Stimulated activated CD4-positive, alpha-beta T cell treated with anti-CD3 and anti-CD28 coated beads, Interleukin-2, amount 100 ng/mL, for 48 hours (primary cell): ENCODE results near the gene BRINP2.
"Not testable (repeated sequence)": the region's sequence is repeated elsewhere in the genome, so short reads cannot be mapped to it uniquely, and the experiment has no call there.

Experiments
- DNase-seq, 2 donors: peaks; one replicate each; pipeline ENCODE4 v3.0.0-alpha.2; 2020

BRINP2 gene

DNA sequence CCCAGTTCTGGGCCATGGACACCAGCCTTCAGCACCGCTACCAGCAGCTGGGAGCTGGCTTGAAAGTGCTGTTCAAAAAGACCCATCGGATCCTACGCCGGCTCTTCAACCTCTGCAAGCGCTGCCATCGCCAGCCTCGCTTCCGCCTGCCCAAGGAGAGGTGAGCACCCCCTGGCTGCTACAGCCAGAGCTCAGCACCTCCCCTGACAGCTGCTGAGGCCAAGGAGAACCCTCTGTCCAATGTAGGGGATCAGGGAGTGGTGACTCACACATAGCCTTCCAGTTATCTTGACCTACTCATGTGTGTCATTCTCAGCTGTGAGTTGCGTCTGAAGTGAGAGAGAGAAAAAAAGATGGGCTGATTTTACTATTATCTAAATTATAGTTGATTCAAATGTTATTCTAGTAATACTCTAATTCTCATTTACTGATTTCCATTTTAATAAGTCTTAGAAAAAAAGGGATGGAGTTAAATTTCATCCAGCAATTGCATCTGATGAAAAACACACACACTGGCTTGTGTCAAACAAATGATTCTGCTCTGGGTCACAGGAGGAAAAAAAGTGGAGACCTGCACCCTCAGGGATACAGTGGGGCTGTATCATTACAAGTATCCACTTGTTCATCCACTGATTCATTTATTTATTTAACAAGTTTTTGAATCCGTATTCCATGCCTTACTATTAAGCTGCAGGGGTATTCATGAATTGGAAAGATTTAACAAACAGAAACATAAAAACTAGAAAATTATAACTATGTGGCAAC, 108.0 kb downstream of the BRINP2 start:
- no peak for DNase-seq

DNA sequence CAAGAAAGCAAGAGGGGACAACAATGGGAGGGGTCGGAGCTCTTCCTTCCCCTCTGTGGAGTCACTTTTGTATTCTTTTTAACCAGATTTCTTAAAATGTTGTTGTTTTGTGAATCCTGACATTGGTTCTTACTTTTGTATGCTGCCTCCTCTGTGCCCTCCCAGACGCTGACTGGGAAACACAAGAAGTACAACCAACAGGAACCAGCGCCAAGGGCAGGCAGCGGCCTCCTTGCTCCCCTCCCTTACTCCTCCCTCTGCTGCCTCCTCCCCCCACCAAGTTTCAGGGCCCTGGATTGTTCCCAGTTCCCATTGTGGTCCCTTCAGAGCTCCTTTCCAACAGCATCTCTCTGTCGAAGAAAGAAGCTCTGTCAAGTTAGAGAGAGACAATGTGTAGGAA, 111.1 kb downstream of the BRINP2 start:
- no peak for DNase-seq

GRCh38 chr1:177282976-177283375, 112.2 kb downstream of the BRINP2 start:
- DNase-seq = no peak

DNA sequence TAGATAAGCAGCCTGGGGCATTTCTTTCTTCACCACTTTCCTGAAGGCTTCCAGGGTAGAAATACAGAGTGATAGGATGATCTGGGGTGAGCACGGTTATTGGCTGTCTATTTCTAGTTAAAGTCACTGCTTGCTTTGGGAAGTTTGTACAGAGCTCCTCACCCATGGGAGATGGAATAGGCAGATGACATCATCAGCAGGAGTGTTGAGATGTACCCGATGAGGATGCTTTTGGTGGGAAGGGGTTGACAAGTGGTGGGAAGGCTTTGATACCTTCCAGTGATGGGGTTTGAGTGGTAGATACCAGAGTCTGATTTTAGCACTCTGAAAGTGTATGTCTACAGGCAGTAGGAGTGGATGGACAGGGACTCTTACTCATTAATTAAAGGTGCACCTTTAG, 112.6 kb downstream of the BRINP2 start:
- DNase-seq = no peak

- no peak for DNase-seq
Observed at GRCh38 chr1:177286396-177286795, 115.6 kb downstream of the BRINP2 start.

GRCh38 chr1:177287270-177287669, 116.5 kb downstream of the BRINP2 start:
- no peak for DNase-seq

- no peak for DNase-seq
Observed at GRCh38 chr1:177287994-177288393, 117.2 kb downstream of the BRINP2 start.

DNA sequence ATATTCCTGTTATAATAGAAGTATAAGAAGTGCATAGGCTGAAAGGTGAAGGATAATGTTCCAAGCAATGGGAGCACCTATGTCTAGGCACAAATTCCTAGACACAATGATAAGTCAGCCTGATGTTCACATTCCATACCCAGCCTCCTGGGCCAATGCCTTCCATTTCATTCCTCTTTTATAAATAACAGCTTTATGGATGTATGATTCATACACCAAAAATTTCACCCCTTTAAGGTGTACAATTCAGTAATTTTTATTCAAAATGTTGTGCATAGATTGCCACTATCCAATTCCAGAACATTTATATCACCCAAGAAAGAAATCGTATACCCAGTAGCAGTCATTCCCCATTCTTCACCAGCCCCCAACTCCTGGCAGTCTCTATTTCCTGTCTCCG, 118.8 kb downstream of the BRINP2 start:
- DNase-seq = no peak

GRCh38 chr1:177300431-177300830, 129.7 kb downstream of the BRINP2 start:
- DNase-seq = no peak

GRCh38 chr1:177301425-177302124, 130.8 kb downstream of the BRINP2 start:
- DNase-seq = no peak

- DNase-seq = no peak
Observed at GRCh38 chr1:177302357-177303044, 131.7 kb downstream of the BRINP2 start.

DNA sequence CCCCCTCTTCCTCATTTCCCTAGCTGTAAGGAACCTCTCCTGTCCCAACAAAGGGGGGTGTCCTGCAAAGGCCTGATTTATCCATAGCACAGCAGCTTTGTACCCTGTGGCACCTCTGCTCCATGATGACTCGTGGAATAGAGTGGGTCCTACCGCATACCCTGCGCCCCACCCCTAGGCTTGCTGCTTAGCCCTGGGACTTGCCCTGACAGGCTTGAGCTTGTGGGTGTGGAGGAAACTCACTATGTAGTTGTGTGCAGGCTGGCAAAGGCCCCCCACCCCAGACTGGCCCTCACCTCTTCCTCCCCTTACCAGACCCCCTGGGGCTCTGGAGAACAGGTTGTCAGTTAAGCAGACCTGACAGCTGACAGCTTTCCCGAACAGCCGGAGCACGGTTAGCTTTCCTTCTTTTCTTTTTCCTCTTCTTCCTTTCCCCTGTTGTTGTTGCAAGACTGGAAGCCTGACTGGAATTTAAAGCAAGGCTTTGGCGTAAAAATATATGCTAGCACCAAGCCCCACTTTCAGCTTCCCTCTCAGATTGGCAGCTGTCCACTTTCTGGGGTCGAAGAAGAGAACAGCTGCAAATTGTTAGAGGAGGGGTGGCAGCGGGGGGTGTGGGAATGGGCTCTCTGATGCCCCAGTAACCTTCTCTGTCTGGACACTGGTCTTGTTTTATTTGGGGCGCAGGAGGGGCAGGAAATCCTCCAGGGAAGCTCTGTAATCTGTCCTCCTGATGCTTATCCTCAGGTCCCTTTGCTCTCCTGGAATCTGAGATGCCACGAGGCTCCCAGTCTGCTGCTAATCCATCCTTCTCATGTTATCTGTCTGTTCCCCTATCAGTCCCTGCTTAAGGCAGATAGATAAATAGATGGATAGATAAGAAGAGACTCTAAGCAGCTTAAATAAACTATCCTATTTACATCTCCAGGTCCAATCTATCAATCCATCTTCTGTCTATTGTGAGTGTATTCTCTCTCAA, 134.6 kb downstream of the BRINP2 start:
- DNase-seq = no peak

DNA sequence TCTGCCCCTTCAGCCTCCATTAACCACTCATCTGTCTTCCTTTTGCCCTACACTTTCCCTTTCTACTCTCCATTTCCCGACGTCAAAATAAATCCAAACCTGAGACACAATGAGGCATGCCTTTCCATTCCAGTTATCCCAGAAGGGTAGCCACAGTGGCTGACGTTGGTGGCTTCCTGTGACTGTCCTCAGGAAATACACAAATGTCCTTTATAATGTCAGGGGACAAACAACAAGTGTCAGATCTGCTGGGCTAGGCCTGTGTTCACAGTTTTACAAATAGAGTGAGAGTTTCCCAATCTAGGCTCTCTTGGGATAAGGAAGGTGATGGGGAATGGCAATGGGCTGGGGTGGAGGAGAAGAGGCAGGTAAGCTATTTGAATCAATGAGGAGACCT, 135.3 kb downstream of the BRINP2 start:
- no peak for DNase-seq

GRCh38 chr1:177306981-177307380, 136.2 kb downstream of the BRINP2 start:
- DNase-seq = no peak

DNA sequence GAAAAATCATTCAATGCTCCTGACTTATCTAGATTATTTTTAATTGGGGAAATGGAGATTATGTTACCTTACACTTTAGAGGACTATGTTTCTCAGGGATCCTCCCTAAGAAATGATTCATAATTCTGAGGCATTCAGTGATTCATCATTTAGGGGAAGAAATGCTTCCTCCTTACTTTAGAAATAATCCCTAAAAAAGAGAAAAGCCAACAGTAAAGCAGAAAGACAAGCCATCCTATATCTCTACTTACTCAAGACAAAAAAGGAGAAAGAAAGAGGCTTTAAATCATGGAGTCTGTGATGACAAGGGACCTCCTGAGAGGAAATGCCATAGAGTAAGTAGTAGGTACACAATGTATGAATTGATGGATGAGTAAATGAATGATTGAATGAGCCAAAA, 137.0 kb downstream of the BRINP2 start:
- DNase-seq = no peak

GRCh38 chr1:177309880-177310279, 139.1 kb downstream of the BRINP2 start:
- DNase-seq = no peak

DNA sequence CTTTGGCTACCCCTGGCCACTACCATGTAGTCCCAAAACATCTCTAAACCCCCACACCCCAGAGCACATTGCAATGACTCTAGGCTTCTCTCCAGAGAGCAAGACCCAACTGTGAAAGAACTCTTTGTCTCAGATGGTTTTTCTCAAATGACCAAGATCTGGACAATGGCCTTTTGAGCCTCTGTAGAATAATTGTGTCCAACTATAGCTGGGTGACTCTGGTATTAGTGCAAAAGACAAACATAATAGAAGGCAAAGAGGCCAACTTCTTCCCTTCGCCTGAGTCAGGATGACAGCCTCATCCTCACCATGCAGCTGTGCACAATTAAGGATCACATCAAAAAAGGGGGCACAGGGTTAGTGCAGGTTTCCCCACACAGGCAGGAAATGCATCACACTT, 139.6 kb downstream of the BRINP2 start:
- no peak for DNase-seq

GRCh38 chr1:177311111-177311510, 140.4 kb downstream of the BRINP2 start:
- no peak for DNase-seq

- DNase-seq = no peak
Observed at GRCh38 chr1:177311586-177311985, 140.8 kb downstream of the BRINP2 start.

DNA sequence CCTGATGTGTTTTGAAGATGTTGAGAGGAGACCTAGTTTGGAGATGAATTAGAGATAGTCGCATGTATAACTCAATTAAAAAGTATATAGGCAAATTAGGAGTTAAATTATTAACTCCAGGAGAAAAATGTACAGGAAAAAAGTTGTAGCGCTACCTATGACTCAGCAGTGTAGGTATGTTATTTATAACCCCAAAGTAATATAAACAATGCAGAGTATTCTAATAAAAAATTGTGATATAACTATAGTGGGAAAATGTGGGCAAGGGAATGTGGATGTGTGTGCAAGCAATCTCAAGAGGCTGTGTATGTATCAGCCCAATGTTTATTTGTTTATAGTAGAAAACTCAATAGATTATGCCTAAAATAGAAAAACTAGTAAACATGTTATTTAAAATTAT, 144.5 kb downstream of the BRINP2 start:
- DNase-seq = no peak

- no peak for DNase-seq
Observed at GRCh38 chr1:177315761-177316160, 145.0 kb downstream of the BRINP2 start.

DNA sequence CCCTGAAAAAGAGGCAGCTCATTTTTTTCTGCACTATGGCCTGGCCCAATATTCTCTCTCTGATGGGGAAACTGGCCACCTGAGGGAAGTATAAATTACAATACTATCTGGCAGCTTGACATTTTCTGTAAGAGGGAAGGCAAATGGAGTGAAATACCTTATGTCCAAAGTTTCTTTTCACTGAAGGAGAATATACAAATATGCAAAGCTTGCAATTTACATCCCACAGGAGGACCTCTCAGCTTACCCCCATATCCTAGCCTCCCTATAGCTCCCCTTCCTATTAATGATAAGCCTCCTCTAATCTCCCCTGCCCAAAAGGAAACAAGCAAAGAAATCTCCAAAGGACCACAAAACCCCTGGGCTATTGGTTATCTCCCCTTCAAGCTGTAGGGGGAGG, 150.7 kb downstream of the BRINP2 start:
- not testable (repeated sequence) for DNase-seq

GRCh38 chr1:177328251-177328650, 157.5 kb downstream of the BRINP2 start:
- DNase-seq = no peak
